GM12891 (cell line): ENCODE measurements around the gene ACVR1.

Experiments used
- DNase-seq: peaks from one replicate; pipeline ENCODE4 v3.0.0; 2011; ENCODE audit warnings: low spot score; ENCODE audit not compliant: insufficient read length
- FAIRE-seq: peaks from 2 replicates; lab custom pipeline; 2011; peaks lifted over from hg19 to GRCh38; lab: Jason Lieb, UNC
- PAX5 ChIP-seq: IDR thresholded peaks from 2 replicates; pipeline ENCODE4 v1.6.1; 2011; ENCODE audit warnings: low read length, moderate library complexity, mild to moderate bottlenecking; ENCODE audit not compliant: insufficient read depth, severe bottlenecking
- POLR2A ChIP-seq: IDR thresholded peaks from 2 replicates; pipeline ENCODE4 v1.6.1; 2011; ENCODE audit warnings: low read depth, low read length, control low read depth
- POLR2AphosphoS5 ChIP-seq: IDR thresholded peaks from 2 replicates; pipeline ENCODE4 v1.6.1; 2011; ENCODE audit warnings: low read depth, low read length, control low read depth
- POU2F2 ChIP-seq: IDR thresholded peaks from 2 replicates; pipeline ENCODE4 v1.6.1; 2011; ENCODE audit warnings: low read depth, mild to moderate bottlenecking, control low read depth, low read length, moderate library complexity
- SPI1 ChIP-seq: IDR thresholded peaks from 2 replicates; pipeline ENCODE4 v1.6.1; 2011; ENCODE audit warnings: low read depth, low read length, control low read depth
- TAF1 ChIP-seq: IDR thresholded peaks from 2 replicates; pipeline ENCODE4 v1.6.1; 2011; ENCODE audit warnings: low read depth, low read length, control low read depth

The ACVR1 gene

DNA sequence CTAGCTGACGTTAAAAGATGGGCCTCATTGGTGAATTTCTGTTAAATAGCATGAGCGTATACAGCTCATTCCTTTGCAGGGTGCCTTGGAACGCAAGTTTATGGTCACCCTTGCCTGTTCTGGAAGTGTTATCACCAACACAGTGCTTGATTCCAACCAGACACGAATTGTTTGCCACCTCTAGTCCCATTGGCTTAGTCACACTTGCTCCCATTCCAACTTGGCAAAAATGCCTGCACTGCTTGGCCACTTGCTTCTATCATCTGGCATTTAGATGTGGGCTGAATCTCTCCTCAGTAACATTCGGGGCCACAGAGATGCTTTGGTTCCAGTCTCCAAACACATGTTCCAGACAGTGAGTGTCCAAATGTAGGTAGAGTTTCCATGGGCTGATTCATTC lies 27.5 kb upstream of the ACVR1 start:
- no peak for TF ChIP-seq PAX5
- FAIRE-seq = no peak
- DNase-seq = no peak

DNA sequence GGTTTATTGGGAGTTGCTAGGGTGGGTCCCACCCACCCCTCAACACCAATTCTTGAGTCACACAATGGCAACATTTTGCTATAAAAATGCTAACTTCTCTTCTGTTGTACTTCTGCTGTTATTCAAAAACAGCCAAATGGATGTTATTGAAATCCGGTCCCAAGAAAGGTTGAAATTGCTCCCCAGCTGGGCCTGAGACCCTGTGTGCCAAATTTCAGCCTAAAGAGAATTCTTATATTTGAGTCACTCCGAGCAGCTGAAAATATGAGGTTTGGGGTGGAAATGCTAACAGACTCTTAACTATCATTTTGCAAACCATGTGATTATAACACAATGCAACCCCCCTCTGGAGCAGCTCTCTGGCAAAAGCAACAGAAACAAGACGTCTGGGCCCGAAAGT lies 27.0 kb upstream of the ACVR1 start:
- FAIRE-seq (no peak), DNase-seq (no peak)
- TF ChIP-seq POLR2AphosphoS5 (no peak), SPI1 (no peak), TAF1 (no peak), POLR2A (no peak)

DNA sequence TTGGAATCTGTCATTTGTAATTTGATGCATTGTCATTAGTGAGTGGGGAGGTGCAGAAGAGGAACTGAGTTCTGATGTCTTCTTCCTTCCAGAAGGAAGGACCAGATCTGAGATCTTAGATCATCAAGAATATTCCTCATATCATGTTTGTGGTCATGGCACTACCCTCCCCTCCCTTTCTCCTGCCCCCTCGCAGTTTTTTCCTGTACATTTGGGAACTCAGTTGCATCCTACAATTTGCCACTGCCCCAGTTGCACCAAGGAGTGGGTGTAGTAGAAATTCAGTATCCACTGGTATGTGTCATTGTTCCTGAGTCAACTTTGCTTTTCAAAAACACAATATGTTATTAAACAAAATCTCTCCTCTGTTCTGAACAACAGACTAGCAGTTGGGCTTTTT lies 26.6 kb upstream of the ACVR1 start:
- DNase-seq = no peak
- no peak for FAIRE-seq
- TF ChIP-seq TAF1 (no peak), POLR2A (no peak), PAX5 (no peak)

DNA sequence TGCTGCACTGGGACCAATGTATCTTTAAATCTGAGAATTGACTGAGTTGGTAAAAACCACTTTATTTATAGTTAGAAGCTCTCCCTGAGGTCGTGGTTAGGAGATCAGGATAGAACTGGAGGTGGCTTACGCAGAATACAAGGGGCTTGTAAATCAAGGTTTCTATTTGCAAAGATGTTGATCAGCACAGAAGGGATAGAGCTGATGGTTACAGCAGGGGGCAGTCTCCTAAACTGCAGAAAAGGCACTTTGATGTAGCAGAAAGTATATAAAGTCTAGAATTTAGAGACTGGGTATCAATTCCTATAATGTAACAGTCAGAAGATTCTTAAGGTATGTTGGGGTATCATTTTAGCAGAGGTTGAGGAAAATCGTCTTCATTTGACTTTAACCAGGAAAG lies 25.2 kb upstream of the ACVR1 start:
- DNase-seq (no peak), FAIRE-seq (no peak)
- TF ChIP-seq POU2F2 (no peak), POLR2AphosphoS5 (no peak), POLR2A (no peak), TAF1 (no peak), SPI1 (no peak), PAX5 (no peak)

DNA sequence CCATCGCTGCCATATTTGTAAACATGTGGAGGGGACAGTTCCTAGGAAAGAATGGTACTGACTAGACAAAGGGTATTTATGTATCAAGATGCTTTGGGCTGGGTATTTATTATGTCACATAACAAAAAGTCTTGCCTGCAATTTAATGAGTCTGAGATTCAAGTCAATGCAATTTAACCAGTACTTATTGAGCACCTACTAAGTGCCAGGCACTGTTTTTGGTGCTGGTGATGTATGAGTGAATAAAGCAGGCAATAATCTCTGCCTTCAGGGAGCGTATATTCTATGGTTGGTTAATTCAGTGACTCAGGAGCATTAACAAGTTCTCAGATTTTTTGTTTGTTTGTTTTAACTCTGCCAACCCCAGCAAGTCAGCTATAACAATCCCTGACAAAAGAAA lies 24.6 kb upstream of the ACVR1 start:
- DNase-seq (no peak), FAIRE-seq (no peak)
- TF ChIP-seq POLR2A = no peak
- no peak for TF ChIP-seq POLR2AphosphoS5
- TF ChIP-seq PAX5 = no peak
- TF ChIP-seq POU2F2 = no peak
- no peak for TF ChIP-seq TAF1
- no peak for TF ChIP-seq SPI1

DNA sequence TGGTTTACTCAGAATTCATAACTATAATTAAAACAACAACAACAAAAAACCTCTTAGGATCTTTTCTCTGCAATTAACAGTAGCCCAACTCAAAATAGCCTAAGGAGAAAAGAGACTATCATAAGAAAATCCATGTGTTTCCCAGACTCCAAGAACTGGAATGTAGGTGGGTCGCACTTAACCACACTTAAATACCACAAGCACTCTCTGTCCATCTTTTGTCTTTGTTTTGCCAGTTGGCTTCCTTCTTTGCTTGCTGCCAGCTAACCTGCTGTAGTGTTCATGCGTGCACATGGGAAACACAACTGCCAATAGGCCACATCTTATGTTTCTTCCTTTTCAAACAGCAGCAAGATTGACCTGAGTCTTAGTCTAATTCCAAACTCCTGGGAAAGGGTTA lies 24.1 kb upstream of the ACVR1 start:
- DNase-seq = no peak
- no peak for FAIRE-seq
- TF ChIP-seq PAX5 (no peak), POLR2AphosphoS5 (no peak), POU2F2 (no peak), POLR2A (no peak), SPI1 (no peak), TAF1 (no peak)

DNA sequence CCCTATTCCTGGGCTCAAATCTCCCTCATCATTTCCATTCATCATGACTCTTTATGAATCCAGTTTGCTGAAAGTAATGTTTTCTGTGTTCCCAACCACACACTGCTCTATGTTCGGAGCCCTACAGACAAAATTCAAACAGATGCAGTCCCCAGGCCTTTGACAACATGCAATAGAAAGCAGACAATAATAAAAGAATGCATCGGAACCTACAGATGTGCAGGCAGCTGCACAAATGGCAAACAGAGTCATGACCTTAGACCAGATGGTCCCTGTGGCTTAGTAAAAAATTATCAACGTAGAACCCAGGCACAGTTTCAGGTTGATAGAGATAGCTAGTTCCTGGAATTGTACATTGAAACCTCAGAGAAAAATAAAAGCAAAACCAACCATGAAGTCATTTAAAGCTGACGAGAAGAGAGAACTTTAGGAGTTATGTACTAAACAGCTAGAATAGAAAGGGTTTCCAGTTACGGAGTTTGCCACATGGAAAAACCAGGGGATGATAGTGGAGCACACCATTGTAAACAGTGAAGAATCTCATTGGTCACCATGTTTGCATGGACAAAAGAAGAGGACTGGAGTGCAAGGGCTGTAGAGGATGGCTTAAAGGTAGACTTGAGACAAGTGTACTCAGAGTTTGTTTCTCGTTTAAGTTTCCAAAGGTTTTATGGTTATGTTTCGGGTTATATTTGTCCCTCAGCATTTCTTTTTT lies 23.2 kb upstream of the ACVR1 start:
- DNase-seq (no peak), FAIRE-seq (no peak)
- TF ChIP-seq PAX5 = no peak
- TF ChIP-seq POLR2A = no peak
- TF ChIP-seq POU2F2 = no peak
- TF ChIP-seq TAF1 = no peak
- no peak for TF ChIP-seq POLR2AphosphoS5
- no peak for TF ChIP-seq SPI1

DNA sequence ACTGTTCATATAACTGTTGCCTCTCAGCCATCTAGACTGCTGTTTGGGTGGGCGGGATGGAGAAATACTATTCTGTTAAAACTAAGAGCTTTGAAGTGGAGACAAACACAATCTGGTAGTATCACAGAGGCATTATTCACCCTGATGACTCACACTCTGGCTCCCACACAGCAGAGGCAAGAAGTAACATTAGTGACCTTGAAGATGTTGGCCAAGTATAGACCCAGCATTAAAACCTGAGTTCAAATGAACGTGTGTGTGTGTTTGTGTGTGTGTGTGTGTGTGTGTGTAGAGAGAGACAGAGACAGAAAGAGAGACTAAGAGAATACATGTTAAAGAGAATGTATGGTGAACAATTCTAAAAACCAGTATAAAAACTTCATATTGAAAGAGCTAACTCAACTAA lies 22.5 kb upstream of the ACVR1 start:
- DNase-seq (no peak), FAIRE-seq (no peak)
- TF ChIP-seq TAF1 = no peak
- TF ChIP-seq POU2F2 = no peak
- TF ChIP-seq POLR2AphosphoS5 = no peak
- no peak for TF ChIP-seq POLR2A
- no peak for TF ChIP-seq SPI1
- no peak for TF ChIP-seq PAX5

DNA sequence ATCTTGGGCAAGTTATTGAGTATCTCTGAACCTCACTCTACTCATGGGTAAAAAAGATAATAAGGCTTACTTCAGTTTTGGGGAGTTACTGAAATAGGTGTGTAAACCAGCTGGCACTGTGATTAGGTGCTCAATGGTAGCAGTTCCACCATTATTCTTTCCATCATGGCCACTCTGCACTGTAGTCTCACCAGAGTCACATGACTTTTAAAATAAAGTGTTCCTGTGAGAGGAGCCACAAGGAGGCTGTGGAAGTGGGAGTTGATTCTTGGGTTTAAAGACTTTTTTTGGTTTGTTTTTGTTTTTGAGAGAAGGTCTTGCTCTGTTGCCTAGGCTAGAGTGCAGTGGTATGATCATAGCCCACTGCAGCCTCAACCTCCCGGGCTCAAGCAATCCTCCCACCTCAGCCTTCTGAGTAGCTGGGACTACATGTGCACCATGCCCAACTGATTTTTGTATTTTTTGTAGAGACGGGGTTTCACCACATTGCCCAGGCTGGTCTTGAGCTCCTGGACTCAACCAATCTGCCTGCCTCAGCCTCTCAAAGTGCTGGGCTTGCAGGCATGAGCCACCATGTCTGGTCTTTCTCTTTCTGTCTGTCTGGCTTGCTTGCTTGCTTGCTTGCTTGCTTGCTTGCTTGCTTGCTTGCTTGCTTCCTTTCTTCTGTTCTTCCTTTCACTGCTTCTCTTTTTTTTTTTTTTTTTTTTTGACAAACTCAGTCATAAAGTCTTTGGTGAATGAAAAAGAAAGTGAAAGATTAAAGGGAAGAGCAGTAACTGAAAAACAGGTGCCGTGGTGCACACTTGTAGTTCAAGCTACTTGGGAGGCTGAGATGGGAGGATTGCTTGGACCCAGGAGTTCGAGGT lies 21.2 kb upstream of the ACVR1 start:
- TF ChIP-seq POLR2AphosphoS5 = no peak
- no peak for TF ChIP-seq TAF1
- TF ChIP-seq SPI1 = no peak
- TF ChIP-seq POLR2A = no peak
- DNase-seq = no peak
- no peak for FAIRE-seq

DNA sequence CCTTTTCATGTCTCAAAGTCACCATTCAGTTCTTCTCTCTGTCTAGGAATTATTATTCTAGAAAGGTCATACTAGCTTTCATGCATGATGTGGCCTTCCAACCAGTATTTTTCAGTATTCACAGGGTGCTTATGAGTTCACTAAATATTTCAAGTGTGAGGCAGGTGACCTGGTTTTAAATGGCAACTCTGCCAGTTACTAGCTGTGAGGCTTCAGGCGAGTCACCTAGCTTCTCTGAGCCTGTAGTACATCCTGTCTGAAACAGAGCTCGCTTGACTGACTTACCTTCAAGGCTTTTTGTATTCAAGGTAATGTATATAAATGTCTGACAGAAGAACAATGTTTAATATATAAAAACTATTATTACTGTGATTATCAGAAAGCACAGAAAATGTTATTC lies 19.4 kb upstream of the ACVR1 start:
- FAIRE-seq (no peak), DNase-seq (no peak)
- no peak for TF ChIP-seq POU2F2
